IMR-90 (cell line): Measurements from ENCODE around the gene UBAC1. TPM values are rescaled to one million over a fixed set of nuclear protein-coding genes. Genes with fewer than 3 reads are reported as not detected.

Experiments used
- ATAC-seq: fragments of 200-7000 bp; cut with Tn5 transposase; 2 replicates; pipeline ENCODE4 v1.9.1; 2020; ENCODE audit warnings: low read depth, mild to moderate bottlenecking, moderate library complexity
- BruUV-seq: library from RNA; stranded (reverse); fragments of 400-500 nt; replicated peaks from 2 replicates; lab custom pipeline; 2021; lab: Mats Ljungman, UMichigan
- CTCF ChIA-PET: fragments of 300-600 bp; formaldehyde crosslinking; extraction: SDS; loops from one replicate; lab custom pipeline; 2021; ENCODE audit warnings: antibody characterized with exemption; lab: Yijun Ruan, JAX
- POLR2A ChIA-PET: fragments of 300-600 bp; sonication (Branson Sonifier 250); formaldehyde crosslinking; loops from one replicate; lab custom pipeline; 2022; ENCODE audit warnings: antibody characterized with exemption; ENCODE audit not compliant: unreplicated experiment; lab: Charles Lee
- DNase-seq: peaks from one replicate; pipeline ENCODE4 v3.0.0; 2013
- H2AFZ ChIP-seq: replicated peaks from 2 replicates; pipeline ENCODE3; 2013; ENCODE audit warnings: low read length, mild to moderate bottlenecking; ENCODE audit not compliant: poor library complexity
- H2AK5ac ChIP-seq: 2 replicates; pipeline ENCODE4 v1.6.1; 2013; ENCODE audit warnings: low read depth, low read length, inconsistent platforms
- H2AK9ac ChIP-seq: replicated peaks from 2 replicates; pipeline ENCODE3; 2013; ENCODE audit warnings: mild to moderate bottlenecking, low read depth, low read length, moderate library complexity; ENCODE audit not compliant: poor library complexity
- H2BK120ac ChIP-seq: 2 replicates; pipeline ENCODE4 v1.6.1; 2013; ENCODE audit warnings: low read depth, low read length, inconsistent platforms
- H2BK15ac ChIP-seq: 3 replicates; pipeline ENCODE4 v1.6.1; 2013; ENCODE audit warnings: low read depth, low read length, inconsistent platforms
- H2BK20ac ChIP-seq: 2 replicates; pipeline ENCODE4 v1.6.1; 2013; ENCODE audit warnings: low read depth, mild to moderate bottlenecking, inconsistent platforms, low read length, moderate library complexity
- H2BK5ac ChIP-seq: 2 replicates; pipeline ENCODE4 v1.6.1; 2013; ENCODE audit warnings: mild to moderate bottlenecking, low read depth, low read length, inconsistent platforms; ENCODE audit not compliant: poor library complexity, severe bottlenecking
- H3K14ac ChIP-seq: replicated peaks from 2 replicates; pipeline ENCODE4 v1.6.1; 2013; ENCODE audit warnings: low read depth, low read length, inconsistent platforms
- H3K18ac ChIP-seq: 2 replicates; pipeline ENCODE4 v1.6.1; 2013; ENCODE audit warnings: low read depth, low read length, control low read depth
- H3K23ac ChIP-seq: 2 replicates; pipeline ENCODE4 v1.6.1; 2013; ENCODE audit warnings: low read depth, low read length, inconsistent platforms
- H3K27ac ChIP-seq: 2 replicates; pipeline ENCODE4 v1.5.1; 2013; ENCODE audit warnings: mild to moderate bottlenecking, control low read depth, low read length; ENCODE audit not compliant: insufficient read depth
- H3K27me3 ChIP-seq: 2 replicates; pipeline ENCODE4 v1.6.1; 2013; ENCODE audit warnings: low read length; ENCODE audit not compliant: control insufficient read depth, insufficient read depth
- H3K36me3 ChIP-seq: 2 replicates; pipeline ENCODE4 v1.6.1; 2013; ENCODE audit warnings: low read length, mixed read lengths; ENCODE audit not compliant: control insufficient read depth, insufficient read depth
- H3K4ac ChIP-seq: 2 replicates; pipeline ENCODE4 v1.6.1; 2013; ENCODE audit warnings: low read depth, low read length, inconsistent platforms
- H3K4me1 ChIP-seq: 2 replicates; pipeline ENCODE4 v1.6.1; 2013; ENCODE audit warnings: low read length, mixed read lengths; ENCODE audit not compliant: control insufficient read depth, insufficient read depth
- H3K4me2 ChIP-seq: 2 replicates; pipeline ENCODE4 v1.6.1; 2013; ENCODE audit warnings: low read depth, mild to moderate bottlenecking, control low read depth, low read length, moderate library complexity
- H3K4me3 ChIP-seq: 2 replicates; pipeline ENCODE4 v1.5.1; 2013; ENCODE audit warnings: low read depth, mild to moderate bottlenecking, control low read depth, low read length, moderate library complexity; ENCODE audit not compliant: insufficient read depth
- H3K56ac ChIP-seq: 2 replicates; pipeline ENCODE4 v1.6.1; 2013; ENCODE audit warnings: low read length, inconsistent platforms; ENCODE audit not compliant: insufficient read depth; ENCODE audit errors: extremely low read depth
- H3K79me1 ChIP-seq, 2 experiments: 2 replicates each; pipeline ENCODE4 v1.6.1; 2013; ENCODE audit warnings: low read length in 2 of 2, inconsistent platforms in 1 of 2, low read depth in 1 of 2
- H3K9ac ChIP-seq: 2 replicates; pipeline ENCODE4 v1.6.1; 2013; ENCODE audit warnings: low read depth, low read length, control low read depth
- H3K9me1 ChIP-seq: 2 replicates; pipeline ENCODE4 v1.6.1; 2013; ENCODE audit warnings: low read length, inconsistent platforms; ENCODE audit not compliant: insufficient read depth
- H3K9me3 ChIP-seq: 2 replicates; pipeline ENCODE4 v1.6.1; 2013; ENCODE audit warnings: low read length; ENCODE audit not compliant: control insufficient read depth, insufficient read depth
- H4K20me1 ChIP-seq: 2 replicates; pipeline ENCODE4 v1.6.1; 2013; ENCODE audit warnings: low read length, inconsistent platforms; ENCODE audit not compliant: insufficient read depth
- H4K5ac ChIP-seq: 2 replicates; pipeline ENCODE4 v1.6.1; 2013; ENCODE audit warnings: mild to moderate bottlenecking, low read depth, low read length, control low read depth
- H4K8ac ChIP-seq, 2 experiments: 2 replicates each; pipeline ENCODE4 v1.6.1; 2013; ENCODE audit warnings: low read depth in 2 of 2, low read length in 2 of 2, control low read depth in 1 of 2, inconsistent platforms in 1 of 2
- H4K91ac ChIP-seq: 2 replicates; pipeline ENCODE4 v1.6.1; 2013; ENCODE audit warnings: low read depth, low read length, inconsistent platforms; ENCODE audit not compliant: insufficient read depth
- CEBPB ChIP-seq: IDR thresholded peaks from 2 replicates; pipeline ENCODE4 v1.6.1; 2012; ENCODE audit warnings: low read depth, low read length, improper control_type of control experiment
- FOS ChIP-seq: fragments of 150-350 bp; IDR thresholded peaks from 2 replicates; pipeline ENCODE4 v1.6.1; 2016; ENCODE audit warnings: low read depth, low read length
- MAFK ChIP-seq: IDR thresholded peaks from 2 replicates; pipeline ENCODE4 v1.6.1; 2012; ENCODE audit warnings: low read depth, low read length, improper control_type of control experiment
- MAZ ChIP-seq: IDR thresholded peaks from 2 replicates; pipeline ENCODE4 v1.6.1; 2012; ENCODE audit warnings: low read depth, mild to moderate bottlenecking, low read length, improper control_type of control experiment, moderate library complexity, borderline replicate concordance
- MXI1 ChIP-seq: IDR thresholded peaks from 2 replicates; pipeline ENCODE4 v1.6.1; 2012; ENCODE audit warnings: low read depth, mild to moderate bottlenecking, low read length, moderate library complexity, borderline replicate concordance
- NFE2L2 ChIP-seq: fragments of 150-350 bp; IDR thresholded peaks from 2 replicates; pipeline ENCODE4 v1.6.1; 2016; ENCODE audit warnings: low read depth, mild to moderate bottlenecking, low read length
- POLR2A ChIP-seq: IDR thresholded peaks from 2 replicates; pipeline ENCODE4 v1.6.1; 2012; ENCODE audit warnings: mild to moderate bottlenecking, low read depth, low read length
- RAD21 ChIP-seq: IDR thresholded peaks from 2 replicates; pipeline ENCODE4 v1.6.1; 2012; ENCODE audit warnings: low read length, improper control_type of control experiment
- RCOR1 ChIP-seq: IDR thresholded peaks from 2 replicates; pipeline ENCODE4 v1.6.1; 2012; ENCODE audit warnings: mild to moderate bottlenecking, low read length, improper control_type of control experiment; ENCODE audit not compliant: insufficient replicate concordance
- RFX5 ChIP-seq: IDR thresholded peaks from 2 replicates; pipeline ENCODE4 v1.8.0; 2012; ENCODE audit warnings: low read depth, mild to moderate bottlenecking, low read length, moderate library complexity
- WGBS, 2 experiments: methylation state at CpG; one replicate each; pipeline versions ENCODE4 v1.1.5 to v1.1.7; 2013; ENCODE audit warnings: missing lambda C conversion rate in 2 of 2; ENCODE audit not compliant: insufficient read length in 1 of 2; ENCODE audit errors: extremely low coverage in 2 of 2; 5-methylcytosine and 5-hydroxymethylcytosine counted together
- dilution Hi-C: fragments of 300-500 bp; cut with HindIII; formaldehyde crosslinking; loops from one replicate; pipeline ENCODE4 v1.14.3; 2018; ENCODE audit warnings: low sequenced_read_pairs; ENCODE audit not compliant: unreplicated experiment
- in situ Hi-C: fragments of 300-500 bp; cut with MboI; formaldehyde crosslinking; loops from 3 replicates; pipeline ENCODE4 v1.14.3; 2019; ENCODE audit warnings: low sequenced_read_pairs, inconsistent platforms, mixed read lengths
- intact Hi-C: fragments of 100-400 bp; cut with micrococcal nuclease; formaldehyde crosslinking; loops from 2 replicates; pipeline ENCODE4 v1.10.0; 2022
- polyA plus RNA-seq, 3 experiments: library from polyadenylated mRNA; depleted of rRNA; stranded (reverse); fragments of >200 nt; gene quantifications; 2 replicates each; pipeline ENCODE4 v1.2.3, GENCODE V29; 2012; ENCODE audit warnings: low replicate concordance in 1 of 3
- total RNA-seq: library from RNA; depleted of rRNA; stranded (reverse); fragments of >200 nt; gene quantifications from 2 replicates; pipeline ENCODE4 v1.2.3, GENCODE V29; 2012
- TF ChIP-seq, protein P1 (sequence below): fragments of 150-350 bp; IDR thresholded peaks from 2 replicates; pipeline ENCODE4 v1.6.1; 2017; ENCODE audit warnings: mild to moderate bottlenecking, antibody characterized with exemption, low read length, low read depth
- TF ChIP-seq, protein P2 (sequence below): conservative IDR thresholded peaks from 2 replicates; pipeline ENCODE4 v1.5.1; 2012; ENCODE audit warnings: mild to moderate bottlenecking, low read depth, low read length, improper control_type of control experiment
- TF ChIP-seq, protein P3 (sequence below): fragments of 150-350 bp; IDR thresholded peaks from 2 replicates; pipeline ENCODE4 v1.6.1; 2016; ENCODE audit warnings: low read depth, mild to moderate bottlenecking, low read length, moderate library complexity, borderline replicate concordance

The UBAC1 gene
- total and polyA plus RNA-seq, 2 of the 4 experiments (the other 2 are of a cell fraction) = 25.3 to 33.9 TPM

DNA sequence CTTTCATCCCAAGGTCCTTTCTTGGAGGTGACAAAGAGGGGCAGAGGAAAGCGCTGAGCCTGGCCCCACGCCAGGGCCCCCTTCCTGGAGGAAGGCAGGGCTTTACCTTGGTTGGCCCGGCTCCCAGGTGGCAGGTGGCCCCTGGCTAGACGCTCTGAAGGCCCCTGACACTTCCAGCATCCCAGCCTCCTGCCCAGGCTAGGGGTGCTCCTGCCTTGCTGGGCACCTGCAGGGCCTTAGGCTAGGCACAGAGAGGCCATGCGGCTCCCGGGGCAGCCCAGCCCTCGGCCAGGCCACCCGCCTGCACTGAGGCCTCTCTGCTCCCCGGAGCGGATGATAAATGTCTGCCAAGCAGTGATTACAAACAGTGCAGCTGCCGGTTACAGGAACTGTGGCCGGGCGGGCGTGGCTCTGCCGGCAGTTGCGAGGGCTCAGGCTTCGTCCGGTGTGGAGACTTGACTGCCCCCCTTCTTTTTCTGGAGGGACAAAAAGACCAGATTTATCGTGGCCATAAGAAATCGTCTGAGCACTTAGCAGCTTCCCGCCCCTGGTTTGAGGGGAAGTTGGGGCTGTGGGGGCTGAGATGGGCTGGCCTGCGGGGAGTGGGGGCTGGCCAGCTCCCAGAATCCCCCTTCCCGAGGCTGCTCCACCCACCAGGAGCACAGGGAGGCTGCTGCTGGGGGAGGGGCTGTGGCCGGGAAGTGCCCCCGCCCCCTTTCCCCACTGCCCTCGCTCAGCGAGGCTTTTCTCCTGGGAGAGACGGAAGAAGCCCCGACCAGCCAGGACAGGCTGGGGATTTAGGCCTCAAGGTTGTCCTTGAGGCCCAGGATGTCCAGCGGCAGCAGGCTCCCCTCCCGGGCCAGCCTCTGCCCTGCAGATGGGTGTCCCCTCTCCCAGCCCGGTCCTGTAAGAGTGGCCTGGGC lies 31.6 kb upstream of the UBAC1 start:
- CTCF ChIA-PET = interaction anchor here (0.9 kb wide), 1 partner anchor 31 kb away, joined by 4 read pairs; the partner anchor contains the start of gene UBAC1
- TF ChIP-seq MXI1 (peak; percentile 27; the same call in 1 of the 2 replicates), POLR2A (0 out of 2 replicates have a peak, but pooled peaks have one; percentile 17), CEBPB (peak; percentile 14; the same call in 1 of the 2 replicates), FOS (no peak), RAD21 (no peak), MAFK (no peak), NFE2L2 (no peak), RCOR1 (no peak), MAZ (peak; percentile 70; the same call in 1 of the 2 replicates), RFX5 (no peak)
- TF ChIP-seq, protein P1, sequence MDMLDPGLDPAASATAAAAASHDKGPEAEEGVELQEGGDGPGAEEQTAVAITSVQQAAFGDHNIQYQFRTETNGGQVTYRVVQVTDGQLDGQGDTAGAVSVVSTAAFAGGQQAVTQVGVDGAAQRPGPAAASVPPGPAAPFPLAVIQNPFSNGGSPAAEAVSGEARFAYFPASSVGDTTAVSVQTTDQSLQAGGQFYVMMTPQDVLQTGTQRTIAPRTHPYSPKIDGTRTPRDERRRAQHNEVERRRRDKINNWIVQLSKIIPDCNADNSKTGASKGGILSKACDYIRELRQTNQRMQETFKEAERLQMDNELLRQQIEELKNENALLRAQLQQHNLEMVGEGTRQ = no peak
- TF ChIP-seq, protein P2, sequence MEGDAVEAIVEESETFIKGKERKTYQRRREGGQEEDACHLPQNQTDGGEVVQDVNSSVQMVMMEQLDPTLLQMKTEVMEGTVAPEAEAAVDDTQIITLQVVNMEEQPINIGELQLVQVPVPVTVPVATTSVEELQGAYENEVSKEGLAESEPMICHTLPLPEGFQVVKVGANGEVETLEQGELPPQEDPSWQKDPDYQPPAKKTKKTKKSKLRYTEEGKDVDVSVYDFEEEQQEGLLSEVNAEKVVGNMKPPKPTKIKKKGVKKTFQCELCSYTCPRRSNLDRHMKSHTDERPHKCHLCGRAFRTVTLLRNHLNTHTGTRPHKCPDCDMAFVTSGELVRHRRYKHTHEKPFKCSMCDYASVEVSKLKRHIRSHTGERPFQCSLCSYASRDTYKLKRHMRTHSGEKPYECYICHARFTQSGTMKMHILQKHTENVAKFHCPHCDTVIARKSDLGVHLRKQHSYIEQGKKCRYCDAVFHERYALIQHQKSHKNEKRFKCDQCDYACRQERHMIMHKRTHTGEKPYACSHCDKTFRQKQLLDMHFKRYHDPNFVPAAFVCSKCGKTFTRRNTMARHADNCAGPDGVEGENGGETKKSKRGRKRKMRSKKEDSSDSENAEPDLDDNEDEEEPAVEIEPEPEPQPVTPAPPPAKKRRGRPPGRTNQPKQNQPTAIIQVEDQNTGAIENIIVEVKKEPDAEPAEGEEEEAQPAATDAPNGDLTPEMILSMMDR = no peak
- TF ChIP-seq, protein P3, sequence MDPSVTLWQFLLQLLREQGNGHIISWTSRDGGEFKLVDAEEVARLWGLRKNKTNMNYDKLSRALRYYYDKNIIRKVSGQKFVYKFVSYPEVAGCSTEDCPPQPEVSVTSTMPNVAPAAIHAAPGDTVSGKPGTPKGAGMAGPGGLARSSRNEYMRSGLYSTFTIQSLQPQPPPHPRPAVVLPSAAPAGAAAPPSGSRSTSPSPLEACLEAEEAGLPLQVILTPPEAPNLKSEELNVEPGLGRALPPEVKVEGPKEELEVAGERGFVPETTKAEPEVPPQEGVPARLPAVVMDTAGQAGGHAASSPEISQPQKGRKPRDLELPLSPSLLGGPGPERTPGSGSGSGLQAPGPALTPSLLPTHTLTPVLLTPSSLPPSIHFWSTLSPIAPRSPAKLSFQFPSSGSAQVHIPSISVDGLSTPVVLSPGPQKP = no peak

More for the DNA sequence above, 31.6 kb upstream of the UBAC1 start:
- Histone ChIP-seq H3K4me1 (peaks cover 21% of the 10 kb centered on the region), H3K4ac (peak overlapping the region; percentile 96), H4K91ac (peak overlapping the region; percentile 97), H3K9me3 (no peaks in the 10 kb centered on the region), H2BK20ac (peak overlapping the region; percentile 76), H4K20me1 (no peaks in the 10 kb centered on the region), H3K36me3 (no peaks in the 10 kb centered on the region), H2AFZ (peak overlapping the region; percentile 94), H4K5ac (peak overlapping the region; percentile 81), H4K8ac (peak overlapping the region; percentile 41 to 95), H3K18ac (peak overlapping the region; percentile 83), H3K14ac (peak overlapping the region; percentile 93), H2AK9ac (peak overlapping the region; percentile 92), H2BK15ac (peak overlapping the region; percentile 90; the same call in 1 of the 3 replicates), H3K9me1 (no peaks in the 10 kb centered on the region), H3K9ac (peak overlapping the region; percentile 66), H2BK5ac (peak overlapping the region; percentile 76), H3K27me3 (no peaks in the 10 kb centered on the region), H2AK5ac (peak overlapping the region; percentile 71), H3K27ac (peak overlapping the region; percentile 93), H3K56ac (peak overlapping the region; percentile 85), H3K4me3 (peak overlapping the region; percentile 7; the same call in 1 of the 2 replicates), H3K79me1 (0 out of 4 replicates have a peak, but pooled peaks cover 0 to 3% of the 10 kb centered on the region in 2 experiments), H3K4me2 (peak overlapping the region; percentile 60), H2BK120ac (peak overlapping the region; percentile 97), H3K23ac (peak overlapping the region; percentile 93)
- 7% methylated on average over 16 of the region's 32 CpGs; no CpG with 5 or more reads in 1 of the 2 experiments for WGBS, 2 experiments
- BruUV-seq = no TSS peak
- intact Hi-C loops (no loop called here), dilution Hi-C loops (no loop called here), in situ Hi-C loops (no loop called here)
- ATAC-seq = peak; percentile 92
- POLR2A ChIA-PET = no interaction called here
- DNase-seq = peak; percentile 84
